ENCODE measurements around the gene PRKCZ.

Gene PRKCZ

GRCh38 chr1:2160451-2161300 lies 110.5 kb downstream of the PRKCZ start:
- H3K4me3 ChIP-seq (ENCODE audit: low read length in 2 of 2) = no peak overlapping the region
- peak overlapping the region; percentile 10 for H3K9ac ChIP-seq (ENCODE audit: low read depth, low read length, poor library complexity)
- no peak overlapping the region for H2BK12ac ChIP-seq (ENCODE audit: low read length)
- no peak overlapping the region for H2AK5ac ChIP-seq (ENCODE audit: low read depth, low read length)
- H4K91ac ChIP-seq (ENCODE audit: low read depth, low read length, poor library complexity) = no peak overlapping the region
- H2BK15ac ChIP-seq (ENCODE audit: low read length) = no peak overlapping the region
- peaks cover 0 to 5% of the 10 kb centered on the region in 2 donors for H3K36me3 ChIP-seq (replicated peaks in 1 of 2; ENCODE audit: control insufficient read depth in 2 of 2, insufficient read depth in 2 of 2, low read length in 2 of 2)
- H2BK120ac ChIP-seq (ENCODE audit: low read depth, low read length) = peak overlapping the region; percentile 24
- peaks cover 9% of the 10 kb centered on the region in 2 donors for H3K9me3 ChIP-seq (replicated peaks in 1 of 2; ENCODE audit: control insufficient read depth in 2 of 2, insufficient read depth in 1 of 2, low read depth in 1 of 2, low read length in 2 of 2)
- no peak overlapping the region for H3K23ac ChIP-seq (ENCODE audit: low read depth, low read length, poor library complexity)
- H3K4me1 ChIP-seq (ENCODE audit: control insufficient read depth in 2 of 2, insufficient read depth in 1 of 2, low read depth in 1 of 2, low read length in 2 of 2) = peaks cover 2 to 10% of the 10 kb centered on the region in 2 donors
- no peak overlapping the region for H3K4me2 ChIP-seq (ENCODE audit: insufficient read depth, low read length, poor library complexity, severe bottlenecking)
- no peak overlapping the region for H3K4ac ChIP-seq (ENCODE audit: low read length)
- H2BK5ac ChIP-seq (ENCODE audit: low read length) = no peak overlapping the region
- H3K27ac ChIP-seq (replicated peaks; ENCODE audit: low read length) = no peak overlapping the region
- H4K8ac ChIP-seq (ENCODE audit: low read depth, low read length) = no peak overlapping the region
- peak overlapping the region; percentile 40 for H3K18ac ChIP-seq (ENCODE audit: low read length)
- H3K79me1 ChIP-seq (ENCODE audit: low read depth, low read length) = peaks cover 1% of the 10 kb centered on the region
- no CpG with 5 or more reads among the region's 34 CpGs for WGBS, 2 donors (ENCODE audit: extremely low coverage in 2 of 2, insufficient read length in 2 of 2, insufficient replicate concordance in 1 of 2)
- H3K14ac ChIP-seq (ENCODE audit: low read length) = no peak overlapping the region
- H2AFZ ChIP-seq (ENCODE audit: low read length) = no peak overlapping the region
- H3K27me3 ChIP-seq (ENCODE audit: control insufficient read depth in 3 of 3, insufficient read depth in 3 of 3, low read depth in 1 of 3, low read length in 3 of 3) = no peaks in the 10 kb centered on the region
- DNase-seq (ENCODE audit: low spot score) = no peak

GRCh38 chr1:2163205-2163604 lies 113.0 kb downstream of the PRKCZ start:
- Histone ChIP-seq H2BK15ac (ENCODE audit: low read length) (no peak overlapping the region), H3K9ac (ENCODE audit: low read depth, low read length, poor library complexity) (no peak overlapping the region), H3K23ac (ENCODE audit: low read depth, low read length, poor library complexity) (no peak overlapping the region), H3K27ac (replicated peaks; ENCODE audit: low read length) (no peak overlapping the region), H3K4me2 (ENCODE audit: insufficient read depth, low read length, poor library complexity, severe bottlenecking) (no peak overlapping the region), H3K36me3 (replicated peaks in 1 of 2; ENCODE audit: control insufficient read depth in 2 of 2, insufficient read depth in 2 of 2, low read length in 2 of 2) (peaks cover 0 to 5% of the 10 kb centered on the region in 2 donors), H4K91ac (ENCODE audit: low read depth, low read length, poor library complexity) (no peak overlapping the region), H4K8ac (ENCODE audit: low read depth, low read length) (no peak overlapping the region), H3K9me3 (replicated peaks in 1 of 2; ENCODE audit: control insufficient read depth in 2 of 2, insufficient read depth in 1 of 2, low read depth in 1 of 2, low read length in 2 of 2) (peaks cover 9% of the 10 kb centered on the region in 2 donors), H3K79me1 (ENCODE audit: low read depth, low read length) (peaks cover 1% of the 10 kb centered on the region), H3K14ac (ENCODE audit: low read length) (no peak overlapping the region), H3K4me3 (ENCODE audit: low read length in 2 of 2) (no peak overlapping the region), H2BK120ac (ENCODE audit: low read depth, low read length) (no peak overlapping the region), H3K4ac (ENCODE audit: low read length) (no peak overlapping the region), H2BK12ac (ENCODE audit: low read length) (no peak overlapping the region), H2BK5ac (ENCODE audit: low read length) (no peak overlapping the region), H3K4me1 (ENCODE audit: control insufficient read depth in 2 of 2, insufficient read depth in 1 of 2, low read depth in 1 of 2, low read length in 2 of 2) (peaks cover 2 to 10% of the 10 kb centered on the region in 2 donors), H2AFZ (ENCODE audit: low read length) (no peak overlapping the region), H2AK5ac (ENCODE audit: low read depth, low read length) (no peak overlapping the region), H3K18ac (ENCODE audit: low read length) (no peak overlapping the region), H3K27me3 (ENCODE audit: control insufficient read depth in 3 of 3, insufficient read depth in 3 of 3, low read depth in 1 of 3, low read length in 3 of 3) (no peaks in the 10 kb centered on the region)
- DNase-seq (ENCODE audit: low spot score) = no peak
- WGBS, 2 donors (ENCODE audit: extremely low coverage in 2 of 2, insufficient read length in 2 of 2, insufficient replicate concordance in 1 of 2) = no CpG with 5 or more reads among the region's 7 CpGs

GRCh38 chr1:2165646-2166045 lies 115.4 kb downstream of the PRKCZ start:
- no peak overlapping the region for H2AK5ac ChIP-seq (ENCODE audit: low read depth, low read length)
- H3K14ac ChIP-seq (ENCODE audit: low read length) = no peak overlapping the region
- H2AFZ ChIP-seq (ENCODE audit: low read length) = no peak overlapping the region
- peaks cover 0 to 4% of the 10 kb centered on the region in 2 donors for H3K36me3 ChIP-seq (replicated peaks in 1 of 2; ENCODE audit: control insufficient read depth in 2 of 2, insufficient read depth in 2 of 2, low read length in 2 of 2)
- H4K8ac ChIP-seq (ENCODE audit: low read depth, low read length) = no peak overlapping the region
- no peak overlapping the region for H3K18ac ChIP-seq (ENCODE audit: low read length)
- no peak overlapping the region for H2BK15ac ChIP-seq (ENCODE audit: low read length)
- peak overlapping the region; percentile 62 for H3K23ac ChIP-seq (ENCODE audit: low read depth, low read length, poor library complexity)
- no peak overlapping the region for H4K91ac ChIP-seq (ENCODE audit: low read depth, low read length, poor library complexity)
- H3K9me3 ChIP-seq (replicated peaks in 1 of 2; ENCODE audit: control insufficient read depth in 2 of 2, insufficient read depth in 1 of 2, low read depth in 1 of 2, low read length in 2 of 2) = peaks cover 9% of the 10 kb centered on the region in 2 donors
- no peak overlapping the region for H3K27ac ChIP-seq (replicated peaks; ENCODE audit: low read length)
- no peak for DNase-seq (ENCODE audit: low spot score)
- H3K4me3 ChIP-seq (ENCODE audit: low read length in 2 of 2) = no peak overlapping the region
- no peak overlapping the region for H2BK5ac ChIP-seq (ENCODE audit: low read length)
- H3K9ac ChIP-seq (ENCODE audit: low read depth, low read length, poor library complexity) = peak overlapping the region; percentile 3
- no peak overlapping the region for H2BK120ac ChIP-seq (ENCODE audit: low read depth, low read length)
- peaks cover 1% of the 10 kb centered on the region for H3K79me1 ChIP-seq (ENCODE audit: low read depth, low read length)
- H3K4me1 ChIP-seq (ENCODE audit: control insufficient read depth in 2 of 2, insufficient read depth in 1 of 2, low read depth in 1 of 2, low read length in 2 of 2) = peaks cover 0 to 5% of the 10 kb centered on the region in 2 donors
- peaks cover 0 to 3% (median 0%) of the 10 kb centered on the region in 3 experiments for H3K27me3 ChIP-seq (ENCODE audit: control insufficient read depth in 3 of 3, insufficient read depth in 3 of 3, low read depth in 1 of 3, low read length in 3 of 3)
- no peak overlapping the region for H3K4me2 ChIP-seq (ENCODE audit: insufficient read depth, low read length, poor library complexity, severe bottlenecking)
- H3K4ac ChIP-seq (ENCODE audit: low read length) = no peak overlapping the region
- WGBS, 2 donors (ENCODE audit: extremely low coverage in 2 of 2, insufficient read length in 2 of 2, insufficient replicate concordance in 1 of 2) = no CpG with 5 or more reads among the region's 19 CpGs
- no peak overlapping the region for H2BK12ac ChIP-seq (ENCODE audit: low read length)

- H2BK120ac ChIP-seq (ENCODE audit: low read depth, low read length) = no peak overlapping the region
- H3K9me3 ChIP-seq (replicated peaks in 1 of 2; ENCODE audit: control insufficient read depth in 2 of 2, insufficient read depth in 1 of 2, low read depth in 1 of 2, low read length in 2 of 2) = peaks cover 9% of the 10 kb centered on the region in 2 donors
- no peak overlapping the region for H3K4me2 ChIP-seq (ENCODE audit: insufficient read depth, low read length, poor library complexity, severe bottlenecking)
- no peak overlapping the region for H4K8ac ChIP-seq (ENCODE audit: low read depth, low read length)
- H2AK5ac ChIP-seq (ENCODE audit: low read depth, low read length) = peak overlapping the region; percentile 96
- H3K23ac ChIP-seq (ENCODE audit: low read depth, low read length, poor library complexity) = peak overlapping the region; percentile 98
- no peak overlapping the region for H3K9ac ChIP-seq (ENCODE audit: low read depth, low read length, poor library complexity)
- no peaks in the 10 kb centered on the region for H3K4me1 ChIP-seq (ENCODE audit: control insufficient read depth in 2 of 2, insufficient read depth in 1 of 2, low read depth in 1 of 2, low read length in 2 of 2)
- H3K79me1 ChIP-seq (ENCODE audit: low read depth, low read length) = peaks cover 1% of the 10 kb centered on the region
- H3K27ac ChIP-seq (replicated peaks; ENCODE audit: low read length) = no peak overlapping the region
- H3K14ac ChIP-seq (ENCODE audit: low read length) = no peak overlapping the region
- no peak for DNase-seq (ENCODE audit: low spot score)
- no peak overlapping the region for H2BK15ac ChIP-seq (ENCODE audit: low read length)
- H3K4ac ChIP-seq (ENCODE audit: low read length) = no peak overlapping the region
- H3K18ac ChIP-seq (ENCODE audit: low read length) = peak overlapping the region; percentile 23
- H2BK5ac ChIP-seq (ENCODE audit: low read length) = no peak overlapping the region
- H2AFZ ChIP-seq (ENCODE audit: low read length) = no peak overlapping the region
- no peak overlapping the region for H4K91ac ChIP-seq (ENCODE audit: low read depth, low read length, poor library complexity)
- no peak overlapping the region for H3K4me3 ChIP-seq (ENCODE audit: low read length in 2 of 2)
- H3K36me3 ChIP-seq (replicated peaks in 1 of 2; ENCODE audit: control insufficient read depth in 2 of 2, insufficient read depth in 2 of 2, low read length in 2 of 2) = peaks cover 0 to 4% of the 10 kb centered on the region in 2 donors
- H3K27me3 ChIP-seq (ENCODE audit: control insufficient read depth in 3 of 3, insufficient read depth in 3 of 3, low read depth in 1 of 3, low read length in 3 of 3) = peaks cover 0 to 3% (median 0%) of the 10 kb centered on the region in 3 experiments
- H2BK12ac ChIP-seq (ENCODE audit: low read length) = peak overlapping the region; percentile 31
- WGBS, 2 donors (ENCODE audit: extremely low coverage in 2 of 2, insufficient read length in 2 of 2, insufficient replicate concordance in 1 of 2) = no CpG with 5 or more reads among the region's 14 CpGs
Observed at GRCh38 chr1:2166254-2166653, 116.0 kb downstream of the PRKCZ start.

Measured in neuronal stem cell (in vitro differentiated cells).